Sigmoid colon (tissue), 4 donors: Measurements from ENCODE around the gene TPP2.

Experiments used
- EP300 ChIP-seq, 4 donors: sonication (generic); formaldehyde crosslinking; IDR thresholded peaks; one replicate each; pipeline ENCODE4 v1.6.1; 2017; ENCODE audit warnings: antibody characterized with exemption in 4 of 4
- POLR2A ChIP-seq, 2 donors: fragments of 450-650 bp; IDR thresholded peaks; one replicate each; pipeline ENCODE4 v1.6.1; 2016; ENCODE audit warnings: antibody characterized with exemption in 2 of 2, mild to moderate bottlenecking in 2 of 2, moderate library complexity in 2 of 2
- POLR2AphosphoS5 ChIP-seq, 4 donors: sonication (generic); formaldehyde crosslinking; IDR thresholded peaks; one replicate each; pipeline ENCODE4 v1.6.1; 2017; ENCODE audit warnings: antibody characterized with exemption in 4 of 4
- TF ChIP-seq, protein P1 (sequence below), 4 experiments: fragments of 450-650 bp in 3 of 4; fragments of 200-600 bp in 1 of 4; IDR thresholded peaks; one replicate each; pipeline ENCODE4 v1.5.1; 2016 to 2019; ENCODE audit warnings: antibody characterized with exemption in 4 of 4, mild to moderate bottlenecking in 3 of 4, moderate library complexity in 2 of 4

GRCh38 chr13:102670130-102670529 is 73.3 kb downstream of the TPP2 start:
- TF ChIP-seq, protein P1, sequence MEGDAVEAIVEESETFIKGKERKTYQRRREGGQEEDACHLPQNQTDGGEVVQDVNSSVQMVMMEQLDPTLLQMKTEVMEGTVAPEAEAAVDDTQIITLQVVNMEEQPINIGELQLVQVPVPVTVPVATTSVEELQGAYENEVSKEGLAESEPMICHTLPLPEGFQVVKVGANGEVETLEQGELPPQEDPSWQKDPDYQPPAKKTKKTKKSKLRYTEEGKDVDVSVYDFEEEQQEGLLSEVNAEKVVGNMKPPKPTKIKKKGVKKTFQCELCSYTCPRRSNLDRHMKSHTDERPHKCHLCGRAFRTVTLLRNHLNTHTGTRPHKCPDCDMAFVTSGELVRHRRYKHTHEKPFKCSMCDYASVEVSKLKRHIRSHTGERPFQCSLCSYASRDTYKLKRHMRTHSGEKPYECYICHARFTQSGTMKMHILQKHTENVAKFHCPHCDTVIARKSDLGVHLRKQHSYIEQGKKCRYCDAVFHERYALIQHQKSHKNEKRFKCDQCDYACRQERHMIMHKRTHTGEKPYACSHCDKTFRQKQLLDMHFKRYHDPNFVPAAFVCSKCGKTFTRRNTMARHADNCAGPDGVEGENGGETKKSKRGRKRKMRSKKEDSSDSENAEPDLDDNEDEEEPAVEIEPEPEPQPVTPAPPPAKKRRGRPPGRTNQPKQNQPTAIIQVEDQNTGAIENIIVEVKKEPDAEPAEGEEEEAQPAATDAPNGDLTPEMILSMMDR (IDR thresholded peaks at IDR 0.05): no peak
- TF ChIP-seq EP300 (IDR thresholded peaks at IDR 0.05) (no peak), POLR2A (IDR thresholded peaks at IDR 0.05) (no peak), POLR2AphosphoS5 (IDR thresholded peaks at IDR 0.05) (no peak)
